ENCODE results near the gene HLA-B.

DNA sequence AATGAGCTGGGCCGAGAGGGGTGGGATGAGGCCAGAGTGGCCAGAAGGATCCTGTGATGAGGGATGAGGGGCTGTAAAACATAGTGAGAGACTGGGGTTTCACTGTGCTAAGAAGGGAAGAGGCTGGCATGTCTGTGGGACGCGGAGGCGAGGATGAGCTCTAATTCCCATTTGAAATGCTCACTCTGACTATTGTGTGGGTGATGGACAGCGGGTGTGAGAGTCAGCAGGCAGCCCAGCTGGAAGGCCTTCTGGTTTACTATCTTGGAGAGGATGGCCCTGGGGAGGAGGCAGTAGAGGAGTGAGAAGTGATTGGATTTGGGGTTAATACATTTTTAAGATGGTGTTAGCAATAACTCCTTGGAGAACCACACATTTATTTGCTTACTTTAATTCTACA, 37.0 kb upstream of the HLA-B start:
- TF ChIP-seq, protein P1, sequence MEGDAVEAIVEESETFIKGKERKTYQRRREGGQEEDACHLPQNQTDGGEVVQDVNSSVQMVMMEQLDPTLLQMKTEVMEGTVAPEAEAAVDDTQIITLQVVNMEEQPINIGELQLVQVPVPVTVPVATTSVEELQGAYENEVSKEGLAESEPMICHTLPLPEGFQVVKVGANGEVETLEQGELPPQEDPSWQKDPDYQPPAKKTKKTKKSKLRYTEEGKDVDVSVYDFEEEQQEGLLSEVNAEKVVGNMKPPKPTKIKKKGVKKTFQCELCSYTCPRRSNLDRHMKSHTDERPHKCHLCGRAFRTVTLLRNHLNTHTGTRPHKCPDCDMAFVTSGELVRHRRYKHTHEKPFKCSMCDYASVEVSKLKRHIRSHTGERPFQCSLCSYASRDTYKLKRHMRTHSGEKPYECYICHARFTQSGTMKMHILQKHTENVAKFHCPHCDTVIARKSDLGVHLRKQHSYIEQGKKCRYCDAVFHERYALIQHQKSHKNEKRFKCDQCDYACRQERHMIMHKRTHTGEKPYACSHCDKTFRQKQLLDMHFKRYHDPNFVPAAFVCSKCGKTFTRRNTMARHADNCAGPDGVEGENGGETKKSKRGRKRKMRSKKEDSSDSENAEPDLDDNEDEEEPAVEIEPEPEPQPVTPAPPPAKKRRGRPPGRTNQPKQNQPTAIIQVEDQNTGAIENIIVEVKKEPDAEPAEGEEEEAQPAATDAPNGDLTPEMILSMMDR (IDR thresholded peaks at IDR 0.05) = no peak
- no peak for TF ChIP-seq ZFX (IDR thresholded peaks at IDR 0.05; ENCODE audit: borderline replicate concordance)

All from 22Rv1 (cell line).